GM12874 (cell line): Measurements from ENCODE around the gene SLC22A2.

ENCODE experiments used
- CTCF ChIP-seq: IDR thresholded peaks from 2 replicates; pipeline ENCODE4 v1.5.1; 2011; ENCODE audit warnings: low read depth, mild to moderate bottlenecking, control low read depth, low read length, moderate library complexity; ENCODE audit not compliant: insufficient read depth

SLC22A2 gene

GRCh38 chr6:160170018-160170680 is 88.5 kb downstream of the SLC22A2 start:
- TF ChIP-seq CTCF = no peak

- TF ChIP-seq CTCF = no peak
Observed at GRCh38 chr6:160167604-160168399, 90.8 kb downstream of the SLC22A2 start.
